A549 (cell line): Measurements from ENCODE around the gene CAPS2. TPM values are rescaled to one million over a fixed set of nuclear protein-coding genes. Genes with fewer than 3 reads are reported as not detected.

Experiments used
- ATAC-seq, 2 experiments: fragments of 200-7000 bp in 1 of 2; fragments of >200 bp in 1 of 2; cut with Nextera tagmentation in 1 of 2; cut with Tn5 transposase in 1 of 2; 3 replicates each; pipeline versions ENCODE4 v1.8.0 to v1.9.1; 2018 to 2020; ENCODE audit warnings: mild to moderate bottlenecking in 1 of 2, moderate library complexity in 1 of 2
- CTCF ChIA-PET: fragments of 300-600 bp; sonication (Branson Sonifier 250); formaldehyde crosslinking; extraction: SDS; loops from one replicate; lab custom pipeline; 2021; ENCODE audit warnings: antibody characterized with exemption, inconsistent platforms; lab: Yijun Ruan, JAX
- POLR2A ChIA-PET: fragments of 350-600 bp; formaldehyde crosslinking; extraction: SDS; loops from one replicate; lab custom pipeline; 2021; ENCODE audit warnings: antibody characterized with exemption, inconsistent platforms; lab: Yijun Ruan, JAX
- DNase-seq, 2 experiments: peaks; one replicate each; pipeline versions ENCODE4 v3.0.0 to v3.0.0-alpha.2; 2011 to 2016; ENCODE audit warnings: low read depth in 1 of 2, low spot score in 1 of 2
- FAIRE-seq: peaks from 2 replicates; lab custom pipeline; 2011; peaks lifted over from hg19 to GRCh38; lab: Jason Lieb, UNC
- H3K27ac ChIP-seq, 2 experiments: fragments of >200 bp; sonication (Bioruptor Twin); formaldehyde crosslinking; 3 replicates each; pipeline ENCODE4 v1.5.1; 2016 to 2017
- H3K4me1 ChIP-seq: fragments of >200 bp; sonication (Bioruptor Twin); formaldehyde crosslinking; 3 replicates; pipeline ENCODE4 v1.6.1; 2016
- H3K4me2 ChIP-seq: fragments of >200 bp; sonication (Bioruptor Twin); formaldehyde crosslinking; 3 replicates; pipeline ENCODE4 v1.6.1; 2016
- H3K4me3 ChIP-seq: fragments of >200 bp; sonication (Bioruptor Twin); formaldehyde crosslinking; 3 replicates; pipeline ENCODE4 v1.5.1; 2016
- H3K9me3 ChIP-seq: fragments of >200 bp; sonication (Bioruptor Twin); formaldehyde crosslinking; 3 replicates; pipeline ENCODE4 v1.6.1; 2016
- ATOH8 ChIP-seq: fragments of 250-450 bp; sonication (Bioruptor Pico); IDR thresholded peaks from 2 replicates; pipeline ENCODE4 v1.5.0; 2020; ENCODE audit warnings: low read depth, mild to moderate bottlenecking, moderate library complexity
- BCL3 ChIP-seq: fragments of >200 bp; sonication (Bioruptor Twin); formaldehyde crosslinking; IDR thresholded peaks from 3 replicates; pipeline ENCODE4 v1.6.1; 2016
- BHLHE40 ChIP-seq: IDR thresholded peaks from 2 replicates; pipeline ENCODE4 v1.6.1; 2012; ENCODE audit warnings: low read depth, low read length, inconsistent platforms
- CHD2 ChIP-seq: fragments of 150-350 bp; IDR thresholded peaks from 2 replicates; pipeline ENCODE4 v1.6.1; 2014; ENCODE audit warnings: low read length; ENCODE audit not compliant: partially characterized antibody
- E2F6 ChIP-seq: IDR thresholded peaks from 2 replicates; pipeline ENCODE4 v1.6.1; 2012; ENCODE audit warnings: low read depth, borderline replicate concordance
- EHF ChIP-seq: fragments of 250-450 bp; sonication (Bioruptor Pico); IDR thresholded peaks from 2 replicates; pipeline ENCODE4 v1.5.0; 2020; ENCODE audit warnings: mild to moderate bottlenecking
- EHMT2 ChIP-seq: fragments of 200-600 bp; sonication (generic); IDR thresholded peaks from 2 replicates; pipeline ENCODE4 v1.6.1; 2016; ENCODE audit warnings: antibody characterized with exemption, low read depth, mild to moderate bottlenecking, moderate library complexity
- FOXS1 ChIP-seq: fragments of 250-450 bp; sonication (Bioruptor Pico); IDR thresholded peaks from 2 replicates; pipeline ENCODE4 v1.5.0; 2020; ENCODE audit warnings: mild to moderate bottlenecking, moderate library complexity
- GATA3 ChIP-seq: IDR thresholded peaks from 2 replicates; pipeline ENCODE4 v1.6.1; 2012; ENCODE audit warnings: borderline replicate concordance
- HES2 ChIP-seq: fragments of >200 bp; sonication (Bioruptor Twin); formaldehyde crosslinking; IDR thresholded peaks from 2 replicates; pipeline ENCODE4 v1.6.1; 2016
- HOXA7 ChIP-seq: fragments of 250-450 bp; sonication (Bioruptor Pico); IDR thresholded peaks from 2 replicates; pipeline ENCODE4 v1.5.0; 2020; ENCODE audit warnings: mild to moderate bottlenecking, moderate library complexity
- MAZ ChIP-seq: fragments of 150-350 bp; IDR thresholded peaks from 2 replicates; pipeline ENCODE4 v1.6.1; 2014; ENCODE audit warnings: antibody characterized with exemption, low read depth, low read length, borderline replicate concordance
- NR3C1 ChIP-seq: fragments of >200 bp; sonication (Bioruptor Twin); formaldehyde crosslinking; IDR thresholded peaks from 3 replicates; pipeline ENCODE4 v1.6.1; 2017
- PBX3 ChIP-seq: IDR thresholded peaks from 2 replicates; pipeline ENCODE4 v1.6.1; 2012
- RARB ChIP-seq: fragments of 250-450 bp; sonication (Bioruptor Pico); IDR thresholded peaks from 2 replicates; pipeline ENCODE4 v1.8.0; 2021; ENCODE audit warnings: mild to moderate bottlenecking, moderate library complexity
- RCOR1 ChIP-seq: fragments of 150-350 bp; IDR thresholded peaks from 2 replicates; pipeline ENCODE4 v1.6.1; 2014; ENCODE audit warnings: antibody characterized with exemption, low read length, low read depth
- RFX5 ChIP-seq: fragments of 450-650 bp; IDR thresholded peaks from 2 replicates; pipeline ENCODE4 v1.7.1; 2014; ENCODE audit warnings: antibody characterized with exemption, mild to moderate bottlenecking, moderate library complexity
- ZC3H11A ChIP-seq: fragments of 450-650 bp; IDR thresholded peaks from 2 replicates; pipeline ENCODE4 v1.6.1; 2014; ENCODE audit warnings: antibody characterized with exemption, mild to moderate bottlenecking
- ZNF302 ChIP-seq: fragments of 250-450 bp; sonication (Bioruptor Pico); IDR thresholded peaks from 2 replicates; pipeline ENCODE4 v1.9.0; 2021; ENCODE audit warnings: inconsistent platforms, mild to moderate bottlenecking, moderate library complexity
- WGBS: methylation state at CpG from one replicate; pipeline ENCODE4 v1.1.6; 2017; ENCODE audit errors: missing lambda C conversion rate; 5-methylcytosine and 5-hydroxymethylcytosine counted together
- polyA plus RNA-seq, 4 experiments: library from polyadenylated mRNA; depleted of rRNA in 3 of 4; stranded (reverse); fragments of >200 nt; fragmentation: RNase III in 1 of 4; extraction: RNeasy Plus Mini Kit Qiagen cat#74134 plus additional on column Dnase treatment in 1 of 4; gene quantifications; 2 replicates in 3 of 4; 3 replicates in 1 of 4; pipeline ENCODE4 v1.2.3, GENCODE V29; 2011 to 2017
- TF ChIP-seq, protein P1 (sequence below): fragments of 450-650 bp; IDR thresholded peaks from 2 replicates; pipeline ENCODE4 v1.6.1; 2014; ENCODE audit warnings: antibody characterized with exemption

The CAPS2 gene
- polyA plus RNA-seq, 2 of the 4 experiments (the other 2 are of a cell fraction): 2.6 to 7.0 TPM

GRCh38 chr12:75271576-75271975 is 58.5 kb downstream of the CAPS2 start:
- TF ChIP-seq EHF (CRISPR knock-in tag) (no peak), CHD2 (no peak), BCL3 (no peak), GATA3 (no peak), FOXS1 (no peak), EHMT2 (no peak), E2F6 (no peak)
- H3K27ac ChIP-seq: no peak overlapping the region
- H3K4me2 ChIP-seq: no peak overlapping the region
- ATAC-seq: no peak
- FAIRE-seq: no peak
- no peak for DNase-seq
- ChIA-PET CTCF (interaction anchor here (0.6 kb wide), 1 partner anchor 126 kb away, joined by 3 read pairs; no protein-coding TSS in a partner anchor), POLR2A (no interaction called here)
- no peak overlapping the region for H3K4me3 ChIP-seq
- no peaks in the 10 kb centered on the region for H3K4me1 ChIP-seq
- H3K9me3 ChIP-seq: no peaks in the 10 kb centered on the region
- WGBS: 75% methylated on average over 5 of the region's 5 CpGs

DNA sequence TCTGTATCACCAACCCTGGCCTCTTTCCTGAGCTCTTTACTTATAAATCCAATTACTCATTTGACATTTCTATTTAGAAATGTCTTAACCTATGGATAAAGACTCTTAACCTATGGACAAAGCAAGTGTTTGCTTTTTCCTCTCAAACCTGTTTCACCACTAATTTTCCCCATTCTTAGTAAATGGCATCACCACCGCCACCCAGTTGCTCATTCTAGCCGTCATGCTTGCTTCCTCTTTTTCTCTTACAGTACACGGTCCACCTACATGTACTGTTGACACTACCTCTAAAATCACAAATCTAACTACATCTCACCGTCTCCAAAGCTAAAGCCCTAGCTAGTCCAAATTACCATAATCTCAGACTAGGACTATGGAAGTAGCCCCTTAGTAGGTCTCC is 60.0 kb downstream of the CAPS2 start:
- ATAC-seq (no peak), DNase-seq (no peak), FAIRE-seq (no peak)
- no peaks in the 10 kb centered on the region for H3K4me1 ChIP-seq
- H3K4me2 ChIP-seq: no peak overlapping the region
- H3K4me3 ChIP-seq: no peak overlapping the region
- ChIA-PET POLR2A (no interaction called here), CTCF (no interaction called here)
- WGBS: 70% methylated on average over 4 of the region's 4 CpGs
- no peak overlapping the region for H3K27ac ChIP-seq
- peaks cover 5% of the 10 kb centered on the region; the same call in 1 of the 3 replicates for H3K9me3 ChIP-seq
- TF ChIP-seq CHD2 (no peak), E2F6 (no peak), RARB (CRISPR knock-in tag) (no peak), ZC3H11A (no peak), RCOR1 (no peak), NR3C1 (no peak), RFX5 (no peak), BHLHE40 (no peak), GATA3 (no peak), ZNF302 (CRISPR knock-in tag) (no peak), HOXA7 (CRISPR knock-in tag) (no peak), PBX3 (no peak), MAZ (no peak), HES2 (no peak), ATOH8 (CRISPR knock-in tag) (no peak)
- TF ChIP-seq, protein P1, sequence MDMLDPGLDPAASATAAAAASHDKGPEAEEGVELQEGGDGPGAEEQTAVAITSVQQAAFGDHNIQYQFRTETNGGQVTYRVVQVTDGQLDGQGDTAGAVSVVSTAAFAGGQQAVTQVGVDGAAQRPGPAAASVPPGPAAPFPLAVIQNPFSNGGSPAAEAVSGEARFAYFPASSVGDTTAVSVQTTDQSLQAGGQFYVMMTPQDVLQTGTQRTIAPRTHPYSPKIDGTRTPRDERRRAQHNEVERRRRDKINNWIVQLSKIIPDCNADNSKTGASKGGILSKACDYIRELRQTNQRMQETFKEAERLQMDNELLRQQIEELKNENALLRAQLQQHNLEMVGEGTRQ: no peak
